Mesendoderm (in vitro differentiated cells): Measurements from ENCODE around the gene C8B.
A peak's percentile ranks its signal among the peaks of the same experiment; 100 is the strongest.

Experiments used
- DNase-seq: peaks from one replicate; pipeline ENCODE4 v3.0.0; 2013
- H2AK5ac ChIP-seq: 2 replicates; pipeline ENCODE4 v1.6.1; 2013; ENCODE audit warnings: low read length, inconsistent platforms
- H2BK120ac ChIP-seq: 2 replicates; pipeline ENCODE4 v1.6.1; 2013; ENCODE audit warnings: low read depth, mild to moderate bottlenecking, low read length, moderate library complexity, mixed read lengths
- H2BK15ac ChIP-seq: replicated peaks from 2 replicates; pipeline ENCODE4 v1.6.1; 2013; ENCODE audit warnings: low read depth, mild to moderate bottlenecking, moderate library complexity
- H2BK5ac ChIP-seq: 2 replicates; pipeline ENCODE4 v1.6.1; 2013; ENCODE audit warnings: low read length, inconsistent platforms
- H3K18ac ChIP-seq: 2 replicates; pipeline ENCODE4 v1.6.1; 2013; ENCODE audit warnings: mild to moderate bottlenecking, low read length, mixed read lengths
- H3K23ac ChIP-seq: one replicate; pipeline ENCODE4 v1.6.1; 2013; ENCODE audit warnings: low read length
- H3K27ac ChIP-seq: 2 replicates; pipeline ENCODE4 v1.5.1; 2013; ENCODE audit warnings: low read depth, mild to moderate bottlenecking, inconsistent platforms, low read length, moderate library complexity
- H3K27me3 ChIP-seq: 2 replicates; pipeline ENCODE4 v1.6.1; 2013; ENCODE audit warnings: low read length, control low read depth, mild to moderate bottlenecking, inconsistent platforms; ENCODE audit not compliant: insufficient read depth, poor library complexity
- H3K36me3 ChIP-seq: 2 replicates; pipeline ENCODE4 v1.6.1; 2013; ENCODE audit warnings: low read length, inconsistent platforms; ENCODE audit not compliant: control insufficient read depth, insufficient read depth
- H3K4ac ChIP-seq: one replicate; pipeline ENCODE4 v1.6.1; 2013; ENCODE audit warnings: low read depth, mild to moderate bottlenecking, low read length, moderate library complexity
- H3K4me1 ChIP-seq: 2 replicates; pipeline ENCODE4 v1.6.1; 2013; ENCODE audit warnings: low read depth, low read length, inconsistent platforms; ENCODE audit not compliant: control insufficient read depth
- H3K4me2 ChIP-seq: 2 replicates; pipeline ENCODE4 v1.6.1; 2013; ENCODE audit warnings: low read length
- H3K4me3 ChIP-seq: 2 replicates; pipeline ENCODE4 v1.5.1; 2013; ENCODE audit warnings: mild to moderate bottlenecking, low read length
- H3K56ac ChIP-seq: one replicate; pipeline ENCODE4 v1.6.1; 2013; ENCODE audit warnings: low read length
- H3K79me1 ChIP-seq: 2 replicates; pipeline ENCODE4 v1.6.1; 2013; ENCODE audit warnings: low read length, inconsistent platforms
- H3K79me2 ChIP-seq: 2 replicates; pipeline ENCODE4 v1.6.1; 2013; ENCODE audit warnings: mild to moderate bottlenecking, low read length; ENCODE audit not compliant: control insufficient read depth, insufficient read depth
- H3K9ac ChIP-seq: 2 replicates; pipeline ENCODE4 v1.6.1; 2013; ENCODE audit warnings: low read length, inconsistent platforms
- H4K5ac ChIP-seq: one replicate; pipeline ENCODE4 v1.6.1; 2013; ENCODE audit warnings: low read length
- H4K8ac ChIP-seq: one replicate; pipeline ENCODE4 v1.6.1; 2013; ENCODE audit warnings: low read depth, mild to moderate bottlenecking, control low read depth, low read length, moderate library complexity
- WGBS: extraction: QIAGEN DNeasy Blood & Tissue Kit; methylation state at CpG from one replicate; pipeline ENCODE4 v1.1.7; 2013; ENCODE audit warnings: low lambda C conversion rate, missing lambda C conversion rate; ENCODE audit not compliant: insufficient coverage; ENCODE audit errors: extremely low coverage; 5-methylcytosine and 5-hydroxymethylcytosine counted together

The C8B gene

DNA sequence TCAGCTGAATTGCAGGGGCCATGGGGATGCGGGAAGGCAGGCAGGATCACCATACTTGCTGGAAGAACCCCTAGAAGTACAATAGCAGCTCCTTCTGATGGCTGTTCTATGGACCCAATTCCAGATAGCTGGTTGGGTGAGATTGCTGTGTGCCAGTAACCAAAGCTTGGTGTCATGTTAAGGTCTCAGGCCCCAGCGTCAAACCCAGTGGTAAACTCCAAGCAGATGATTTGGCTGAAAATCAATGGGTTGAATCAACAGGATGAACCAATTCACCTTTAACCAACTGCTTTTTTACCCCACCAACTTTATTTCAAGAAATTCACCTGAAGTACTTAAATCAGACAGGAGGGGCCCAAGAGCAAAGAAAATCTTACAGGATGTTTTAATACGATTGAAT, 37.8 kb downstream of the C8B start:
- no peak overlapping the region for H2BK15ac ChIP-seq
- H4K5ac ChIP-seq: no peak overlapping the region
- H3K27me3 ChIP-seq: no peaks in the 10 kb centered on the region
- H3K56ac ChIP-seq: no peak overlapping the region
- H3K79me2 ChIP-seq: no peaks in the 10 kb centered on the region
- no peaks in the 10 kb centered on the region for H3K36me3 ChIP-seq
- no peak overlapping the region for H2AK5ac ChIP-seq
- peaks cover 3% of the 10 kb centered on the region for H3K4me1 ChIP-seq
- no peak overlapping the region for H3K23ac ChIP-seq
- no peak overlapping the region for H3K18ac ChIP-seq
- no peak overlapping the region for H3K4ac ChIP-seq
- no peak for DNase-seq
- H2BK120ac ChIP-seq: no peak overlapping the region
- H3K27ac ChIP-seq: no peak overlapping the region
- no peaks in the 10 kb centered on the region for H3K79me1 ChIP-seq
- no peak overlapping the region for H2BK5ac ChIP-seq
- WGBS: no CpG with 5 or more reads among the region's 3 CpGs
- H3K4me2 ChIP-seq: no peak overlapping the region
- no peak overlapping the region for H3K4me3 ChIP-seq
- no peak overlapping the region for H4K8ac ChIP-seq
- no peak overlapping the region for H3K9ac ChIP-seq

DNA sequence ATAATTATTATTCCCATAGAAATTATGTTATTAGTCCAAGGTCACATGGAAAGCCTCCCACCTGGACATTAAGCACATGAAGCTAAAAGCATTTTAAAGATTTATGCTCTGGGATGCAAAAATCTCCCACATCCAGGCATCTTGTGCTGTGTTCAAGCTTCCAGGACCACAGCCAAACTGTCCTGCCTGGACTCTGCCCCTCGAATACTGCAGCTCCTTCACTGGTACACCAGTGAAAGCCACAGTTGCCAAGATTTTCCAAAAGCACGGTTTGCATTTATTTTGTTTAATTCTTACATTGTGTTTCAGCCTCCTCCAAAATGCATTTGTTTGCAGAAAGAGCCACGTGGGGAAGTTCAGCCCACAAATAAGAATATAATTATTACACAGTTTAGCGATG, 38.6 kb downstream of the C8B start:
- no peak overlapping the region for H2BK120ac ChIP-seq
- H2BK5ac ChIP-seq: no peak overlapping the region
- H2AK5ac ChIP-seq: no peak overlapping the region
- no peak overlapping the region for H2BK15ac ChIP-seq
- no CpG with 5 or more reads among the region's 4 CpGs for WGBS
- no peak overlapping the region for H4K8ac ChIP-seq
- H3K4me1 ChIP-seq: peaks cover 3% of the 10 kb centered on the region
- H3K27me3 ChIP-seq: no peaks in the 10 kb centered on the region
- H3K27ac ChIP-seq: no peak overlapping the region
- no peak overlapping the region for H4K5ac ChIP-seq
- no peak overlapping the region for H3K4me3 ChIP-seq
- no peak overlapping the region for H3K56ac ChIP-seq
- no peak overlapping the region for H3K9ac ChIP-seq
- no peaks in the 10 kb centered on the region for H3K36me3 ChIP-seq
- H3K79me1 ChIP-seq: no peaks in the 10 kb centered on the region
- H3K23ac ChIP-seq: no peak overlapping the region
- DNase-seq: no peak
- H3K79me2 ChIP-seq: no peaks in the 10 kb centered on the region
- no peak overlapping the region for H3K4ac ChIP-seq
- no peak overlapping the region for H3K4me2 ChIP-seq
- H3K18ac ChIP-seq: no peak overlapping the region

DNA sequence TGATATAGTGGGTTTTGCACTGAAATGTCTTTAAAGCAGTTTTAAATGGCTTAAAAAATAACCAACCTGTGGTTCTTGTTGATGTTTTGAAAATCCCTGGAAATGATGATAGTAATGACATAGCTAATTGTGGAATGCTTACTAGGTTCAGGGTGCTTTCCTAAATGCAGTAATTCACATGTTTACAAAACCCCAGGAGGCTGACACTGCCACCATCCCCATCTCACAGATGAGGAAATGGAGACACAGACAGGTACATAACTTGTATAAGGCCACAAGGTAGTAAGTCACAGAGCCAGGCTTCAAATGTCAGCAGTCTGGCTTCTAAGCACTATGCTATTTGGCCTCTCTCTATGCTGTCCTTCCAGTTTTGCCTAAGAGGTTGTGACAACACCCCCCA, 40.6 kb downstream of the C8B start:
- Histone ChIP-seq H3K36me3 (no peaks in the 10 kb centered on the region), H2BK120ac (no peak overlapping the region), H3K4ac (no peak overlapping the region), H3K4me1 (peaks cover 3% of the 10 kb centered on the region), H3K27me3 (no peaks in the 10 kb centered on the region), H3K18ac (no peak overlapping the region), H2BK5ac (no peak overlapping the region), H3K79me2 (no peaks in the 10 kb centered on the region), H3K27ac (no peak overlapping the region), H3K9ac (no peak overlapping the region), H3K4me2 (no peak overlapping the region), H3K23ac (no peak overlapping the region), H4K5ac (no peak overlapping the region), H3K56ac (no peak overlapping the region), H3K4me3 (no peak overlapping the region), H2AK5ac (no peak overlapping the region), H4K8ac (no peak overlapping the region), H3K79me1 (no peaks in the 10 kb centered on the region), H2BK15ac (no peak overlapping the region)
- DNase-seq: no peak

DNA sequence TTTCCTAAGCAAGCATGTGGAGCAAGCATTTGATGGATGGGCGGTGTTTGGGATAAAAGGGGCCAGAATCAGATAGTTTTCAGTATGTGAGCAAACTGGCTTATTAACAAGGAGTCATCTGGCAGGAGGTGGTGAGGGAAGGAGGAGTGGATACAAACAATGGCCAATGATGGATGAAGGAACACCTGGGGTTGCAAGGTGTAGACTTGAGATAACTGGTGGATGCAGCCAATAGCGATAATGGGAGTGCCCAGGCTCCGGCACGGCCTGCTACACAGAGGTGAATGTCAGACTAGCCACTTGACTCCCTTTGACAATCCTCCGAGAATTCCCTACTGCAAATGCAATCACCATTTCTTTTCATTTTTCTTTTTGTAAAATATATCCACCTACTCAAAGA, 41.7 kb downstream of the C8B start:
- no peak overlapping the region for H2BK15ac ChIP-seq
- H3K56ac ChIP-seq: no peak overlapping the region
- no peaks in the 10 kb centered on the region for H3K36me3 ChIP-seq
- no peak overlapping the region for H4K8ac ChIP-seq
- WGBS: no CpG with 5 or more reads among the region's 5 CpGs
- H3K4me1 ChIP-seq: peaks cover 3% of the 10 kb centered on the region
- H3K79me1 ChIP-seq: no peaks in the 10 kb centered on the region
- H2BK120ac ChIP-seq: no peak overlapping the region
- no peak overlapping the region for H3K4ac ChIP-seq
- H4K5ac ChIP-seq: no peak overlapping the region
- DNase-seq: peak; percentile 64
- H3K18ac ChIP-seq: no peak overlapping the region
- no peak overlapping the region for H3K4me3 ChIP-seq
- H3K4me2 ChIP-seq: no peak overlapping the region
- H3K27ac ChIP-seq: no peak overlapping the region
- no peaks in the 10 kb centered on the region for H3K79me2 ChIP-seq
- H3K9ac ChIP-seq: no peak overlapping the region
- H3K23ac ChIP-seq: no peak overlapping the region
- H2AK5ac ChIP-seq: no peak overlapping the region
- H3K27me3 ChIP-seq: no peaks in the 10 kb centered on the region
- H2BK5ac ChIP-seq: no peak overlapping the region

DNA sequence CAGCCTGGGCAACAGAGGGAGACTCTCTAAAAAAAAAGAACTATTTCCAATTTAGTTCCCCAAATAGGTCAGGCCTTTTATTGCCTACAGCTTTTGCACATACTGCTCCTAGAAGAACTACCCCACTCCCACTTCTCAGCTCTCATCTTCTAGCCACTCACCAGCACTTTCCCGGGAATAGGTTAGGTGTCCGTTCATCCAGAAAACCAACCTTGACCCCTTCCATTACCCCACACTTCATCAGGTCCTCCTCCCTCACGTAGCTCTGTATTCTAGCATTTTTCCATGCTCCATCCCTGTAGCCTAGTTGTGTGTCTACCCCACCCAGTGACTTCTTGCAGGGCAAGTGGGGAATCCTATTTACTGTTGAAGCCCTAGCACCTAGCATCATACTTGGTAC, 42.6 kb downstream of the C8B start:
- Histone ChIP-seq H3K79me2 (no peaks in the 10 kb centered on the region), H3K18ac (no peak overlapping the region), H2BK15ac (no peak overlapping the region), H3K23ac (no peak overlapping the region), H3K9ac (no peak overlapping the region), H4K5ac (no peak overlapping the region), H3K4me1 (peaks cover 3% of the 10 kb centered on the region), H4K8ac (no peak overlapping the region), H3K4me3 (no peak overlapping the region), H3K4me2 (no peak overlapping the region), H3K27ac (no peak overlapping the region), H3K4ac (no peak overlapping the region), H3K79me1 (no peaks in the 10 kb centered on the region), H3K27me3 (no peaks in the 10 kb centered on the region), H3K36me3 (no peaks in the 10 kb centered on the region), H2BK120ac (no peak overlapping the region), H3K56ac (no peak overlapping the region), H2AK5ac (no peak overlapping the region), H2BK5ac (no peak overlapping the region)
- DNase-seq: no peak
- no CpG with 5 or more reads among the region's 3 CpGs for WGBS

DNA sequence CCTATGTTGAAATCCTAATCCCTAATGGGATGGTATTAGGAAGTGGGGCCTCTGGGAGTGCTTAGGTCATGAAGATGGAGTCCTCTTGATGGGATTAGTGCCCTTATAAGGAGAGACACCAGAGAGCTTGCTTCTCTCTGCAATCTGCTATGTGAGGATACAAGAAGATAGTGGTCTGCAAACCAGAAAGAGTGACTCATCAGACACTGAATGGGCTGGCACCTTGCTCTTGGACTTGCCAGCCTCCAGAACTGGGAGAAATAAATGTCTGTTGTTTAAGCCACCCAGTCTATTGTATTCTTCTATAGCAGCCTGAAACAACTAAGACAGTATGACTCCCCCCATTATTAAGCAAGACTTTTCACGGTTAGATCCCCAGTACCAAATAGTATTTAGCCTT, 43.3 kb downstream of the C8B start:
- Histone ChIP-seq H3K4me2 (no peak overlapping the region), H3K9ac (no peak overlapping the region), H3K36me3 (no peaks in the 10 kb centered on the region), H3K18ac (no peak overlapping the region), H2BK120ac (no peak overlapping the region), H2BK5ac (no peak overlapping the region), H2BK15ac (no peak overlapping the region), H3K27me3 (no peaks in the 10 kb centered on the region), H3K27ac (no peak overlapping the region), H4K5ac (no peak overlapping the region), H3K4me1 (peaks cover 3% of the 10 kb centered on the region), H3K56ac (no peak overlapping the region), H3K4me3 (no peak overlapping the region), H3K23ac (no peak overlapping the region), H4K8ac (no peak overlapping the region), H3K79me1 (no peaks in the 10 kb centered on the region), H3K79me2 (no peaks in the 10 kb centered on the region), H2AK5ac (no peak overlapping the region), H3K4ac (no peak overlapping the region)
- no CpG with 5 or more reads among the region's 1 CpG for WGBS
- DNase-seq: no peak
